A549 (cell line): ENCODE measurements around the gene ADCY7. TPM values are rescaled to one million over a fixed set of nuclear protein-coding genes. Genes with fewer than 3 reads are reported as not detected.

Source experiments
- ATAC-seq, 2 experiments: fragments of 200-7000 bp in 1 of 2; fragments of >200 bp in 1 of 2; cut with Nextera tagmentation in 1 of 2; cut with Tn5 transposase in 1 of 2; 3 replicates each; pipeline versions ENCODE4 v1.8.0 to v1.9.1; 2018 to 2020; ENCODE audit warnings: mild to moderate bottlenecking in 1 of 2, moderate library complexity in 1 of 2
- CTCF ChIA-PET: fragments of 300-600 bp; sonication (Branson Sonifier 250); formaldehyde crosslinking; extraction: SDS; loops from one replicate; lab custom pipeline; 2021; ENCODE audit warnings: antibody characterized with exemption, inconsistent platforms; lab: Yijun Ruan, JAX
- POLR2A ChIA-PET: fragments of 350-600 bp; formaldehyde crosslinking; extraction: SDS; loops from one replicate; lab custom pipeline; 2021; ENCODE audit warnings: antibody characterized with exemption, inconsistent platforms; lab: Yijun Ruan, JAX
- DNase-seq, 2 experiments: peaks; one replicate each; pipeline versions ENCODE4 v3.0.0 to v3.0.0-alpha.2; 2011 to 2016; ENCODE audit warnings: low read depth in 1 of 2, low spot score in 1 of 2
- FAIRE-seq: peaks from 2 replicates; lab custom pipeline; 2011; peaks lifted over from hg19 to GRCh38; lab: Jason Lieb, UNC
- H3K27ac ChIP-seq, 2 experiments: fragments of >200 bp; sonication (Bioruptor Twin); formaldehyde crosslinking; 3 replicates each; pipeline ENCODE4 v1.5.1; 2016 to 2017
- H3K4me1 ChIP-seq: fragments of >200 bp; sonication (Bioruptor Twin); formaldehyde crosslinking; 3 replicates; pipeline ENCODE4 v1.6.1; 2016
- H3K4me2 ChIP-seq: fragments of >200 bp; sonication (Bioruptor Twin); formaldehyde crosslinking; 3 replicates; pipeline ENCODE4 v1.6.1; 2016
- H3K4me3 ChIP-seq: fragments of >200 bp; sonication (Bioruptor Twin); formaldehyde crosslinking; 3 replicates; pipeline ENCODE4 v1.5.1; 2016
- H3K9me3 ChIP-seq: fragments of >200 bp; sonication (Bioruptor Twin); formaldehyde crosslinking; 3 replicates; pipeline ENCODE4 v1.6.1; 2016
- BCL3 ChIP-seq: fragments of >200 bp; sonication (Bioruptor Twin); formaldehyde crosslinking; IDR thresholded peaks from 3 replicates; pipeline ENCODE4 v1.6.1; 2016
- BHLHE40 ChIP-seq: IDR thresholded peaks from 2 replicates; pipeline ENCODE4 v1.6.1; 2012; ENCODE audit warnings: low read depth, low read length, inconsistent platforms
- CBX8 ChIP-seq: fragments of 200-600 bp; sonication (generic); IDR thresholded peaks from 2 replicates; pipeline ENCODE4 v1.6.1; 2016
- EHF ChIP-seq: fragments of 250-450 bp; sonication (Bioruptor Pico); IDR thresholded peaks from 2 replicates; pipeline ENCODE4 v1.5.0; 2020; ENCODE audit warnings: mild to moderate bottlenecking
- EHMT2 ChIP-seq: fragments of 200-600 bp; sonication (generic); IDR thresholded peaks from 2 replicates; pipeline ENCODE4 v1.6.1; 2016; ENCODE audit warnings: antibody characterized with exemption, low read depth, mild to moderate bottlenecking, moderate library complexity
- ELK1 ChIP-seq: fragments of 150-350 bp; IDR thresholded peaks from 2 replicates; pipeline ENCODE4 v1.6.1; 2014; ENCODE audit warnings: low read depth, mild to moderate bottlenecking, low read length
- EP300 ChIP-seq, 2 experiments: fragments of >200 bp; sonication (Bioruptor Twin); formaldehyde crosslinking; IDR thresholded peaks; 2 replicates in 1 of 2; 3 replicates in 1 of 2; pipeline ENCODE4 v1.6.1; 2016 to 2017
- ESRRA ChIP-seq: fragments of 150-350 bp; IDR thresholded peaks from 2 replicates; pipeline ENCODE4 v1.6.1; 2014; ENCODE audit warnings: mild to moderate bottlenecking, low read length, borderline replicate concordance
- HDAC2 ChIP-seq: fragments of 200-600 bp; sonication (generic); IDR thresholded peaks from 2 replicates; pipeline ENCODE4 v1.6.1; 2016
- HES2 ChIP-seq: fragments of >200 bp; sonication (Bioruptor Twin); formaldehyde crosslinking; IDR thresholded peaks from 2 replicates; pipeline ENCODE4 v1.6.1; 2016
- HMGXB4 ChIP-seq: fragments of 250-450 bp; sonication (Bioruptor Pico); IDR thresholded peaks from 2 replicates; pipeline ENCODE4 v1.5.0; 2021; ENCODE audit warnings: mild to moderate bottlenecking, moderate library complexity, borderline replicate concordance
- HOXB13 ChIP-seq: fragments of 250-450 bp; sonication (Bioruptor Pico); IDR thresholded peaks from 2 replicates; pipeline ENCODE4 v1.5.0; 2020; ENCODE audit warnings: low read depth, mild to moderate bottlenecking, moderate library complexity
- HOXB5 ChIP-seq: fragments of 250-450 bp; sonication (Bioruptor Pico); IDR thresholded peaks from 2 replicates; pipeline ENCODE4 v1.5.0; 2020; ENCODE audit warnings: mild to moderate bottlenecking, moderate library complexity
- JUN ChIP-seq, 2 experiments: fragments of >200 bp; sonication (Bioruptor Twin); formaldehyde crosslinking; IDR thresholded peaks; 2 replicates in 1 of 2; 3 replicates in 1 of 2; pipeline ENCODE4 v1.6.1; 2016 to 2017
- JUNB ChIP-seq: fragments of >200 bp; sonication (Bioruptor Twin); formaldehyde crosslinking; IDR thresholded peaks from 2 replicates; pipeline ENCODE4 v1.6.1; 2016
- KDM1A ChIP-seq: fragments of 200-600 bp; sonication (generic); IDR thresholded peaks from 2 replicates; pipeline ENCODE4 v1.6.1; 2016; ENCODE audit warnings: low read depth, mild to moderate bottlenecking
- KDM5A ChIP-seq: fragments of 200-600 bp; sonication (generic); IDR thresholded peaks from 2 replicates; pipeline ENCODE4 v1.6.1; 2016; ENCODE audit warnings: antibody characterized with exemption, mild to moderate bottlenecking
- MAX ChIP-seq: IDR thresholded peaks from 2 replicates; pipeline ENCODE4 v1.6.1; 2012
- NFE2L2 ChIP-seq: fragments of 150-350 bp; conservative IDR thresholded peaks from 2 replicates; pipeline ENCODE4 v1.6.1; 2014; ENCODE audit warnings: low read length
- NPAS2 ChIP-seq: fragments of 250-450 bp; sonication (Bioruptor Pico); IDR thresholded peaks from 2 replicates; pipeline ENCODE4 v1.8.0; 2022; ENCODE audit warnings: mild to moderate bottlenecking, moderate library complexity, borderline replicate concordance
- NR3C1 ChIP-seq: fragments of >200 bp; sonication (Bioruptor Twin); formaldehyde crosslinking; IDR thresholded peaks from 3 replicates; pipeline ENCODE4 v1.6.1; 2017
- PHF8 ChIP-seq: fragments of 200-600 bp; sonication (generic); IDR thresholded peaks from 2 replicates; pipeline ENCODE4 v1.6.1; 2016; ENCODE audit warnings: low read depth, mild to moderate bottlenecking, antibody characterized with exemption, moderate library complexity, borderline replicate concordance
- POLR2A ChIP-seq: IDR thresholded peaks from 2 replicates; pipeline ENCODE4 v1.6.1; 2012; ENCODE audit warnings: mild to moderate bottlenecking, low read length
- RAD21 ChIP-seq, 2 experiments: fragments of >200 bp in 1 of 2; sonication (Bioruptor Twin) in 1 of 2; formaldehyde crosslinking in 1 of 2; IDR thresholded peaks in 1 of 2; conservative IDR thresholded peaks in 1 of 2; 2 replicates in 1 of 2; 3 replicates in 1 of 2; pipeline ENCODE4 v1.6.1; 2012 to 2018; ENCODE audit warnings: inconsistent platforms in 1 of 2
- REST ChIP-seq: fragments of 200-600 bp; sonication (generic); IDR thresholded peaks from 2 replicates; pipeline ENCODE4 v1.6.1; 2016; ENCODE audit warnings: antibody characterized with exemption, mild to moderate bottlenecking, moderate library complexity
- RFX5 ChIP-seq: fragments of 450-650 bp; IDR thresholded peaks from 2 replicates; pipeline ENCODE4 v1.7.1; 2014; ENCODE audit warnings: antibody characterized with exemption, mild to moderate bottlenecking, moderate library complexity
- SREBF2 ChIP-seq: fragments of 450-650 bp; IDR thresholded peaks from 2 replicates; pipeline ENCODE4 v1.6.1; 2014; ENCODE audit warnings: mild to moderate bottlenecking, moderate library complexity
- TP53 ChIP-seq: fragments of 250-450 bp; sonication (Bioruptor Pico); IDR thresholded peaks from 2 replicates; pipeline ENCODE4 v1.5.0; 2021; ENCODE audit warnings: mild to moderate bottlenecking, moderate library complexity
- USF2 ChIP-seq: fragments of 450-650 bp; IDR thresholded peaks from 2 replicates; pipeline ENCODE4 v1.6.1; 2014; ENCODE audit warnings: antibody characterized with exemption
- ZC3H11A ChIP-seq: fragments of 450-650 bp; IDR thresholded peaks from 2 replicates; pipeline ENCODE4 v1.6.1; 2014; ENCODE audit warnings: antibody characterized with exemption, mild to moderate bottlenecking
- ZFP36 ChIP-seq: fragments of 450-650 bp; IDR thresholded peaks from 2 replicates; pipeline ENCODE4 v1.6.1; 2014; ENCODE audit warnings: borderline replicate concordance; ENCODE audit not compliant: partially characterized antibody
- WGBS: methylation state at CpG from one replicate; pipeline ENCODE4 v1.1.6; 2017; ENCODE audit errors: missing lambda C conversion rate; 5-methylcytosine and 5-hydroxymethylcytosine counted together
- polyA plus RNA-seq, 4 experiments: library from polyadenylated mRNA; depleted of rRNA in 3 of 4; stranded (reverse); fragments of >200 nt; fragmentation: RNase III in 1 of 4; extraction: RNeasy Plus Mini Kit Qiagen cat#74134 plus additional on column Dnase treatment in 1 of 4; gene quantifications; 2 replicates in 3 of 4; 3 replicates in 1 of 4; pipeline ENCODE4 v1.2.3, GENCODE V29; 2011 to 2017

ADCY7 gene
- polyA plus RNA-seq, 2 of the 4 experiments (the other 2 are of a cell fraction), result 10.5 to 18.7 TPM

- ATAC-seq (peak; percentile 80 to 85), DNase-seq (peak; percentile 81 to 83), FAIRE-seq (no peak)
- WGBS, result 10% methylated on average over 6 of the region's 74 CpGs
- CTCF ChIA-PET, result interaction anchor here (0.7 to 3.1 kb wide), 10 partner anchors 9 to 221 kb away, joined by 3 to 14 read pairs (median 4); partner anchors contain the start of gene CNEP1R1
- POLR2A ChIA-PET, result interaction anchor here (1.0 to 1.4 kb wide), 3 partner anchors 9 to 35 kb away, joined by 4 to 5 read pairs (median 4); no protein-coding TSS in a partner anchor
- H3K4me3 ChIP-seq, result peak overlapping the region; percentile 68
- peak overlapping the region; percentile 89 to 96 for H3K27ac ChIP-seq
- no peaks in the 10 kb centered on the region for H3K9me3 ChIP-seq
- H3K4me1 ChIP-seq, result peaks cover 17% of the 10 kb centered on the region
- H3K4me2 ChIP-seq, result peak overlapping the region; percentile 79
- TF ChIP-seq ZC3H11A (no peak), REST (no peak), HOXB5 (CRISPR knock-in tag) (no peak), JUNB (no peak), EHMT2 (no peak), EP300 (IDR thresholded peaks at IDR 0.05) (peak in 1 of 2 experiments; percentile 30; a peak in 1 of 5 replicates), SREBF2 (no peak), PHF8 (peak; percentile 23; the same call in 1 of the 2 replicates), TP53 (CRISPR knock-in tag) (no peak), KDM1A (no peak), POLR2A (peak; percentile 47), RFX5 (no peak), MAX (peak; percentile 97), ESRRA (no peak), KDM5A (no peak), ZFP36 (no peak), JUN (IDR thresholded peaks at IDR 0.05) (peak in 1 of 2 experiments; percentile 67; a peak in 2 of 5 replicates), BCL3 (0 out of 3 replicates have a peak, but pooled peaks have one; percentile 15), ELK1 (no peak), EHF (no peak), NR3C1 (no peak), BHLHE40 (peak; percentile 76), NFE2L2 (no peak), RAD21 (conservative IDR thresholded peaks at IDR 0.05 in 1 of 2, IDR thresholded peaks at IDR 0.05 in 1 of 2) (peak in 1 of 2 experiments; percentile 41; a peak in 2 of 5 replicates), HOXB13 (CRISPR knock-in tag) (no peak), NPAS2 (CRISPR knock-in tag) (no peak), CBX8 (no peak), HES2 (no peak), USF2 (no peak), HDAC2 (no peak), HMGXB4 (CRISPR knock-in tag) (no peak)
Measured at GRCh38 chr16:50245417-50246298, 20.7 kb upstream of the ADCY7 start.
